ENCODE data around the gene RAPGEF4.

RAPGEF4 gene

DNA sequence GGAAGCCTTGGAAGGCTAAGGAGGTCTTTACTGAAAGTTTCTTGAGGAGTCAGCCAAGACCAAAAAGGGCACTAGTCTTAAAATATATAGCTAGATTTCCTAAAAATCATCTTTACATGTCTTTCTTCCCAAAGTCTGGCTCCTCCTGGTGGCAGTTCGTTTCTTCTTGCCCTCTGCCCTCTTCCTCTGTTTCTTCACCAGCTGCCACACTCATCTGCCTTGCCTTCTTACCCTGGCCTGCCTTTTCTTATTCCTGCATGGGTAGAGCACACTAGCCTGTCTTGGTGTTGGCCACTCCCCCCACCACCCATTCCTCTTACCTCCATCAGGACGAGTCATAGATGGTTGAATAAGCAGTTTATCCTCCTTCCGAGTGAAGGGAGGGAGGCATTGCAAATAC, 129.8 kb downstream of the RAPGEF4 start:
- no peak for DNase-seq

DNA sequence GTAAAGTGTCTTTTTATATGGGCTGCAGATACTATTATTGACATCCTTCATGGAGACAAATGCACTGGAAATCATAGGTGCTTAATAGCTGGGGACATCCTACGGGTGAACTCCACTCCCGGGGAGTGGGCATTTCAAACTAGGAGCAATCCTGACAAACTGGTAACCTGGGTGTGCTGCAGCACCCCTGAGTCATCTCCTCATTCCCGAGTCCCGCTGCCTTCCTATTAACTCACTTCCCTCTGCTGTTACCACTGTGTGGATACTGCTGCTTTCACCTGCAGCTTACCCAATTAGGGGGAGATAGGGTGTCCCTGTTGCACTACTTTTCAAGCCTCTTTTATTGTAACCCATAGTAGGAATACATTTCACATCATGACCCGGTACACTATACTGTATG, 134.2 kb downstream of the RAPGEF4 start:
- no peak for DNase-seq

DNA sequence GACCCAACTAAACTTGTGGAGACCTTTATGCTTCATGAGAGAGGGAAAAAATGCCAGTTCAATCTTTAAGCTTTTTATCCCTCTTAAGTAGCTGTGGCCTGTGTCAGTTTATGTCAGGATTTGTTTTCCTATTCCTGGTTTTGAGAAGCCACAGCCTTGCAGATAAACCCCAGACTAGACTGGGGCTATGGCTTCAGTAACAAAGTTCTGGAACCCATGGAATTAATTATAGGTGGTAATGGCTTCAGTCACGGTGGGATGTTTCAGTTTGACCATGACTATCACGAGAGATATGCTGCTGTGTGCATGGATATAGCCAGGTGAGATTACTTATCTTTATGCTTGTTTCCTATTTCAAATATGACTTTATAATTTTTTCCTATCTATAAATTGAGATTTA, 134.8 kb downstream of the RAPGEF4 start:
- DNase-seq, result no peak

DNA sequence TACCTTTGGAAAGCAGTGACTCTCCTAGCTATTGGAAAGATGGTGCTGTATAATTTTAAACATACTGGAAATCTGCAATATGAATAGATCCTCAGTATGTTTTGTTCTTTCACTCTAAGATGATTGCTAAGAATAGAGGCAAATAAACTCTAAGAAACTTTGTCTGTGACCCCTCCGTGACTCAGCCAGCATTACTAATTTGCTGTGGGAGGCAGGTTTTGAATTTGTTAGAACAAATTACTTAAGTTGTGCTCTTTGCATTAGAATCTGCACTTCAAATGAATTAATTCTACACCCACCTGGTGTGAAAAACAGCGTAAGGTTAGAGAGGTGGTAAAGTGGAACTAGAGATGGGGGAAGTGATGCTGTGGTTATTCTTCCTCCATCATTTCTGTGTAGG, 142.2 kb downstream of the RAPGEF4 start:
- DNase-seq, result no peak

DNA sequence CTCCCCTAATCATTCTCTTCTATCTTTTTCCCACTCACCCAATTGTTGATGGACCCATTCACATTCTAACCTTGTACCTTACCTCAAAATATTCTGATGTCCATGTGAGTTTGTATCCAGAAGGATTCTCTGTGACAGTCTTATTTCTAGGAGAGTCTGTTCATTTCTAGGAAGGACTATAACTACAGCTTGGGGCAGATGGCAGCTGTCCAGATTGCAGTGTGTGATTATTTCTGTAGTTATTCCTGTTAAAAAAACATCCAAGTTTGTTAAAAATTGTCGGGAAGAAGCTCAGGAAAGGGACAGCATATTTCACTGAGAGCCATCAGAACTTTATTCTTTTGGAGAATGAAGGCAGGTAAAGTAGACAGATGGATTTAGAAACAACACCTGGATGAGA, 142.6 kb downstream of the RAPGEF4 start:
- DNase-seq, result no peak

DNA sequence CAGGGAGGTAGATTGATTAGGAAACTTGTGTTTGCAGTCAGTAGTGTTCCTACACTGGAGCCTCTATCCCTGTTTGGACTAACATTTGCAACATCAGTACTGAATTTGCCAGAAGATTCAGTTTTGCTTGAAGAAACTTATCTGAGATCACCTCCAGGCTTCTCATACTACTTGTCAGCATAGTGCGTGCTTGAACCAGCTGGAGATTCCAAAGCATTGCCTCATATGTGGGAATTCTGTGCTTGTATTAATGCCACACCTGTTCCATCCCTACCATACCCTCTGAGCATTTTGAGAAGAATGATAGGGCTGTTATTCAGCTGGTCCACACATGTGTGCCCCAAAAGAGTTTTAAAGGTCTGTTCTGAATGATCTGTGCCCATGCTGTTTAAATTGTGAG, 148.7 kb downstream of the RAPGEF4 start:
- no peak for DNase-seq

DNA sequence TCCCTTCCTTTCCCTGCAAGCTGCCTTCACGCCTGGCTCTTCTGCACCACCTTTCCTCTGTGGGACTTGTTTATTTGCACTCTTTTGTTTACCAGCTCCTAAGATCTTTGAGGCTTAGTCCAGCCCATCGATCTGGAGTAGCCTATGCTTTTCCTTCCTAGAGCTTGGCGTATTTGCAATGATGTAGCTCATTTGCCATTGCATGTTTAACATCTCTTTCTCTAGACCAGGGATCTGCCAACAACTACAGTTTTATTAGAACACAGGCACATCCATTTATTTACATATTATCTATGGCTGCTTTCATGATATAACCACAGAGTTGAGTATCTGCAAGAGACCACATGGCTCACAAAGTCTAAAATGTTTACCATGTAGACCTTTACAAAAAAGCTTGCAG, 150.4 kb downstream of the RAPGEF4 start:
- DNase-seq, result no peak

DNA sequence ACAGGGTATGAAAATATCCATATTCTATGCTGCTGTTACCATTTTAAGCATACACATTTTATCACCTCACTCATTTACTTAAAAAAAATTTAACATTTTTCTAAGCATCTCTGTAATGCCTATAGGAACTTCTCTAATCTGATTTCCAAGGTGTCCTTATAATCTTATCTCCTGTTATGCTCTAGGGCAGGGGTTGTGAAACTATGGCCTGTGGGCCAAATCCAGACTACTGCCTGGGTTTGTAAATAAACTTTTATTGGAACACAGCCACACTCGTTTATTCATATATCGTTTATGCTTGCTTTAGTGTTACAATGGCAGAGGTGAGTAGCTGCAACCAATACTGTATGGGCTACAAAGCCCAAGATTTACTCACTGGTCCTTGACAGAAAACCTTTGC, 151.6 kb downstream of the RAPGEF4 start:
- DNase-seq, result no peak

DNA sequence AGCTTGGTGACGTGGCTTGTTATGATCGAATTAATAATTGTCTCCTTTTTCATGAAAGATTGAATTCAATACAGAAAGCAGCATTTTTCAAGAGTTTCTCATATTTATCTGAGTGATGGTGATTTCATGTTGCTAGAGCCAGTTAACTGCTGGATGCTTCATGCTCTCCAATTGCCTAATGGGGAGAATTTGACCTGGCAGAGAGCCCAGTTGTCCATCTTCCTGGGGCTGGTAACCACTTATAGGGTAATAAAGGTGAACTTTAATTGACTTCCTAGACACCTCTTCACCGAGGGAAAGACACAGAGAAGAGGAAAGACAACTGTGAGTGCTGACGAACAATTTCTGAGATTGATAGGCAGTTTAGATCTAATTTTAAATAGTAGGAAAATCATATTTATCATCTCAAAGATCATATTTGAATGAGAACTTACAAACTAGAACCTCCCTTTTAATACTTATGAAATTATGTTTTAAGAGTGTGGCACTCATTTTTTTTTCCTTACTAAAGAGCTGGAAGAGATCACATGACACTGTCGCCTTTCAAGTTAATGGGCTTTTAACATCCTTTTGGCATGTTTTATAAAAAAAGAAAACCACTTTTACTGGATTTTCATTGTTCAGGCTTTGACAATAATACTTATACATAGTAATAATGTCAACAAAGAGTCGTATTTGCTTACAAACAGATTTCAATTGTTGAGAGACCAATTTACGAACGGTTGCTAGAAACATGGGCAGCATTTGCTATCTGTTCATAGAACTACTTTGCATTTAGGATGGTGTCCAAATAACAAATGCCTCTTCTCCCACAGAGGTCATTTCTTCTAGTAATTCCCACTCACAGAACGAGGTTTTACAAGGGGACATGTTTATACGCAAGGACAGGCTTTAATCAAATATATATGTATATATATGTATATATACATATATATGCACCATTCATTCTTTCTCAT, 153.3 kb downstream of the RAPGEF4 start:
- DNase-seq, result no peak

DNA sequence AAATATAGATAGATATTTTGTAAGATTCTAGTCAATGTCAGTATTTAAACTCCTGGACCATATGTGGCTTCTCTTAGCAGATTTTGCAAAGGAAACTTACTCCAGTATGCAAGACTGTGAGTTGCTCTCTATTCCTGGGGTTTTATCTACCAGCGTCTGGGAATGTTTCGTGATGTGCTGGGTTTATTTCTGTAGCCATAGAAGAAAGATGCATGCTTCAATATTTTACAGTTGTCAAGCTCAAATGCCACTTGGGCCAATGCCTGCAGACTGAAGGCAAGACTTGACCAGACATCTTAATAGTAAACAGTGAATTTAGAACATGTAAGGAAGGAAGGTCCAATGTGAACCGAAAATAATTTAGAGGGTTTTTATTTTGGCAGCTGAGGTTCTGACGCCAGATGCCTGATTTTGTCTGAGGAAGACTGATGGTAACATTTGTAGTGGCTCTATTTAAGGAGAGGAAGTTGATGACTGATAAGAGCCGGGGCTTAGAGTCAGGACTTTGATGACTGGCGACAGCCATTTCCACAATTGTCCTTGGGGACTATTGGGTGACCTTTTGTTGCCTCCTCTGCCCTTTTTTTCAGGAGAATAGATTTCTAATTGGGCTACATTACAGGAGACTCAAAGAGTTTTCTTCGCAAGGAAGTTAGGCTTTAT, 154.3 kb downstream of the RAPGEF4 start:
- DNase-seq, result no peak

DNA sequence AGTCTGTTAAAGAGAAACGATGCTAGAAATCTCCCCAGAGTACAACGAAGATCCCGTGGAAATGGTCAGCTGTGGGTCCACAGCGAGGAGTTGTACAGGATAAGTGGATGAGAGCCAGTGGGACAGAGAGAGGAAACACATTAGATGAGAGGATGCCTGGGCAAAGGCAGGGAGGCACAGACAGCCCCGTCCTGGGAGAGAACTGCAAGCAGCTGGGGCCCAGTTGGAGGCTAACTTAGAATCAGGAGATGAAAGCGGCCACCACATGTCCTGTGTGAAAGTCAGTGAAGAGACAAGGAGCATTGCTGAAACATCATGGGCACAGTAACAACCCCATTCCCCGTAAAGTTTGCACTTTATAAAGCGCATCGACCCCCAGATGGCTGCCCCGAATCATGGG, 157.5 kb downstream of the RAPGEF4 start:
- no peak for DNase-seq

DNA sequence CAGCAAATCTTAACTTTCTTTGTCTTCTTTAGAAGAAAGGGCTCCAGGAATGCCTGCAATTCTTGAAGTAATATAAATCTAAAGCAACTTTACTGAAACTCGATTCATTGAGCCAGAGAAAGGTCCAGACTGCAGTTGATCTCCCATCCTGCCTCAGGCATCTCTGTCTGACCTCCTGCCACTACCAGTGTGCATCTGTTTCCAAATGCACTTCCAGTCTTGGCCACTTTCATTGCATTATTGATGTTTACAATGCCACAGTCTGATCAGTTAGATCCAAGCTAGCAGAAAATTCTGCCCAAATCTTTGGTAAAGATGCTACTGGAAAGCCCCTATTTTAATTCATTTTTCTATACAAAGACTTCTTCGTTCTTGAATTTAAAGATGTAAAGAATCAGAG, 158.0 kb downstream of the RAPGEF4 start:
- no peak for DNase-seq

DNA sequence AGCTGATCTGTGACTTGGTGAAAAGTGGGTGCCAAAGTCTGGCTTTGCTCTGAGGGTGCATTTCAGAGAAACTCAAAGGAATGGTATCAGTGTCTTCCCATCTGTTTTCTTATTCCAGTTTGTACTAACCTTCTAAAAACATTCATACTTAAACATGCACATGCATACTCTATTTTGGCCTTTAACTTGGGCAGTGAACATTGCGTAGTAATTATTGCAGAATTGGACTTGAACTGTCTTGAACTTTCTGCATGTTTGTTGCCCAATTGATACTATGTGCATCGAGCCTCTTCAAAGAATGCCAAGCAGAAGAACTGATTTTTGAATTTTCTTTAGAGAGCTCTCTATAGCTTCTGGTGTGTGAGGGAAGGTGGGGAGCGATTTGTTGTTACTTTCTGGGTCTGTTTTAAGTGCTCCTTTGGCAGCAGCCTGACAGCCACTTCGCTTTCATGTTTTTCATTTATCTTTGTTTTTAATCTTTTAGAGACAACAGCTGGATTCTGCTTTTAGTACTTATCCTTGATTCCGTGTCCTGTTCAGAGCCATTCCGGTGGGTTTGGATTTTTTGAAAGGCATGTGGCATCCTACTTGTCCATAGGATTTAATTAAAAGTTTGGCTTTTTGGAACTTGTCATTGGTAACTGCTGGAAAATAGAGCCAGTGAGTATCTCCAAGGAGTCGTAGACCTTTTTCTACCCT, 159.2 kb downstream of the RAPGEF4 start:
- no peak for DNase-seq

DNA sequence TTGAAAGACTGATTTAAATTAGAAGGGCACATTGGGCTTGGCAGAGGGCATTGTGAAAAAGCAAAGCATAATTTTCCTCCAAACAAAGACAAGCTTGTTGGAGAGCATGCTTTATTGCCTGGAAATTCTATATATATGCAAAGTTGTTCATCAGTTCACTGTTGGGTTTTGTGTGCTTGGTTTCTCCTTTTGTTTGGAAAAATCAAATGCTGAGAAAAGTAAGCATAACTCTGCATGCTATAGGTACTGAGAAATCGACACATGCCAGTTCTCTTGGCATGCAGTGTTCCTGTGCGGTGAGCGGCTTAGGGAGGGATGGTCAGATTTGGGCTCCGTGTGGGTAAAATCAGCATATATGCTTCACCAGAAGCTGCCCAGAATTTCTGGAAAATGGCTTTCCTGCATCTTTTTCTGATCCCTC, 161.0 kb downstream of the RAPGEF4 start:
- no peak for DNase-seq

DNA sequence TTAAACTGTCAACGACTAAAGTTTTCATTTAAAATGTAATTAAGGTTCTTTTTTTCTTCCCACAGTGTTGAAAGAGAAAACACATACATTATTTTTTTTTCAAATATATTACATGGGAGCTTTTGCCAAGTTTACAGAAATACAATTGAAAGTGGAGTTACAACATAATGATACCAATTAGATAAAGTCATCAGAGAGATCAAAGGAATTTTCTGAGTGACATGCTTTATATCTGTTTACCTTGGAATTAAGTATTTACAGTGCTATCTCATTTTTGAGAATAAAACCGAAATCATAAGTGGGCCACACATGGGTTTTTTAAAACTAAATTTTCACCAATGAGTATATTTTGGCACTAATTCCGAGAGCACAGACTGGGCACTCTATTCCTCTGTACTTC, 165.2 kb downstream of the RAPGEF4 start:
- DNase-seq, result no peak

DNA sequence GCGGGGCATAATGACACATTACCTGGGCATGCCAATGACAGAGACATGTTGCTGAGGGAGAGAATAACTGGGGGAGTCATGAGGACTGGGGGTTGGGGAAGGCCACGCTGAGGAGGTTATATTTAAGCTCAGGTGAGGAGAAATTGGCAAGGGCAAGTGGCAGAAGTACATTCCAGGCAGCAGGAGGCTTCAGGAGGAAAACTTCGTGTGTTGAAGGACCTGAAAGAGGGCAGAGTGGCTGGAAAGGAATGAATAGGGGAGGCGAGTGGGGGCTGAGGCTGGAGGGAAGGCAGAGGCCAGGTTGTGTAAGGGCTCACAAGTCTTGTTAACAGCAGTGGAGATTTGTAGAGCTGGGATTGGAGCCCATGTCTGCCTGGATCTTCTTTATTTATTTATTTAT, 166.3 kb downstream of the RAPGEF4 start:
- DNase-seq, result no peak

DNA sequence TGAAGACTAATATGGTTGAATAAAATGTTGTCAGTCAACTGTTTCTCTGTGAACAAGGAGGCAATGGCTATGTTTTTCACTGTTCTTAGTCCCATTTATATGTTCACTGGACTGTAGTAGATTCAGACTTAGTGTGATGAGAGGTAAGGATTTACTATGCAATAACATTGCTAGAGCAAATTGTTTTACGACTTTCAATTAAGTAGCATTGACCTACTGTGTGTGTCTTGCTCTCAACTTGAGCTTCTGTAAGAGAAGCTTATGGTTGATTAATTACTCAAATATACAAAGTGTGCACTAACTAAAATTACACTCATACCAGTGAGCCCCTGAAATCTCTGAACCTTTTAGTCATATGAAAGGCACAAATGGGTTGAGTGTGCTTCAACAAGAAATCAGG, 168.6 kb downstream of the RAPGEF4 start:
- DNase-seq, result no peak

DNA sequence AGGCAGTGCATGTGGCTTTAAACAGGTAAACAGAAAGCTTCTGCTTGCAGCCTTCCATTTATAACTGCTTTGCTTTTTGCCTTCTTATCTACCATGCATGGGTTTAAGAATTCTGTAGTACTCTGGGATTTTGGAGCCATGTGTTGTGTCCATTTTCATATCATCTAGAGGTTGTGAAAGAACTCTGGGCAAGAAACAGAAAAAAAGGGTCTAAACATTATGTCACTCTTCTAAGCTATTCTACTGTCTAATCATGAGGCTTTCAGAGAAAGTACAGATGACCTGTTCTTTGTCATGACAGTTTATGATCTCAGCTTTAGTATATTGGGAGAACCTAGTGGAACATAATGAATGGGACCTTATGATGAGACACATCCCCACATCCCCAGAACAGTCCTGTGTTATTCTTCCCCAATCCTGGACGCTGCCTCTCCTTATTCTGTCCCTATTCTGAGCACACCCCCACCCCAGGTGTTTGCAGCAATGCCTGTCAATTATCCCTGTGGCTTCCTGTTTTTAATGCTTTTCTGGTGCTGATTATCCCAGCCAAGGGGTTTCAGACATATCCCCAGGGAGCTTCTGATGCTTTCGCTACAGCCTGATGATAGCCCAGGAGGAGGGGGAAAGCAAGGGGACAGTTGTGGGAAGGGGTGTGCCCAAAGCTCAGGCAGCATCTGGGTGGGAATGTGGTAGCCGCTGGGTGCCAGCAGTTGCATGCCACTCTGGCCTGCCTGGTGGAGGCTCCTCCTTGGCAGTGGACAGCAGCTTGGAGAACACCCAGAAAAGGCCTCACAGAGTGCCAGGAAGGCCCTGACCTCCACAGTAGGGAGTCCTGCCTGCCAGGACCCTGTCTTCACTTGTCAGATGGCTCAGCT, 170.5 kb downstream of the RAPGEF4 start:
- DNase-seq, result no peak

DNA sequence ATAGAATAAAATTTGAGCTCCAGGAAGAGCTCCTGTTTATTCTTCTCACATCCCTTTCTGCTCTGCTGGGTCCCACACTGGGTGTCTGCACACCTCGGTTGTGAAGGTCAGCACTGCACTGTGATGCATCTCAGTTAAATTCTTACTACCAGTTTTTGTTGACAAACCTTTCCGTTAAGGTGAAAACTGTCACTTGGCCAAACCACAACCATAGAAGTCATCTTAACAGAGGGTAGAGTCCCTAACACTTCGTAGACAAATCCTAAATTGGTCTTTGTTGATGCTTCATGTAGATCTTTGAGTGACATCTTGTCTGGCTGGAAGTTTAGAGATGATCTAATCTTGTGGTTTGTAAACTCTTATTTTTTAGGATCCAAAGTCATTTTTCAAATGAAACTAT, 172.6 kb downstream of the RAPGEF4 start:
- DNase-seq, result no peak

DNA sequence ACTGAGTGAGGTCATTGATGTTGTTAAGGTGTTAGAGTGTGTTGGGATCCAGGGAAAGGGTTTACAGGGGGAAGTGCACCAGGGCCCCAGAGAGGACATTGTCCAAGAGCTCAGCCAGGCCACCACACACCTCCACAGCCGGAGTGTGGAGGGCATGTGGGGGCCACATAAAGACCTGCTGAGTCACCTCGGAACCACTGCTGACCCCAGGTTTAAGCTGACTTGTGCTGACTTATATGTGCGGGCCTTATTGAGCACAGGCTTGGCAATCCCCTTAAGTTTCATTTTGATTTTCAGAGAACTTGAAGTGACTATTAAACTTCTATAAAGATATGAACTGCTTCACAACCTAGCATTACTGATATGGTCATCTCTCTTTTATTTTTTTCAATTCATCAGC, 173.8 kb downstream of the RAPGEF4 start:
- DNase-seq, result no peak

DNA sequence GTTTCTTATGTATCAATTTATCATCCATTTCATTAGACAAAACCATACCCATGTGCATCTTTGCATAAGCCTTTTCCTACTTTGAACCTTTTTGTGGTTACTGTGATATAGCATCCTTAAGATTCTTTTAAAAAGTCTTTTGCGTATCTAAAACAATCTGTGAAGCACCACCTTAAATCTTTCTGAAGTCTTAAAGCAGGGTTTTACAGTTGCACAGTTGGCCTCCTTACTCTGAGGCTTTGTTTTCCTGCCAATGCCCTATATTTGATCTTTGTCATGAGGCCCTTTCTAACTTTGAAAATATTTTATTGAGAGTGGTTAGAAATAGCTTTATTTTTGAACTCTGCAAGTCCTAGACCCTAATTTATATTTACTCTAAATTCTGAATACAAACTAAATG, 176.6 kb downstream of the RAPGEF4 start:
- DNase-seq, result no peak

DNA sequence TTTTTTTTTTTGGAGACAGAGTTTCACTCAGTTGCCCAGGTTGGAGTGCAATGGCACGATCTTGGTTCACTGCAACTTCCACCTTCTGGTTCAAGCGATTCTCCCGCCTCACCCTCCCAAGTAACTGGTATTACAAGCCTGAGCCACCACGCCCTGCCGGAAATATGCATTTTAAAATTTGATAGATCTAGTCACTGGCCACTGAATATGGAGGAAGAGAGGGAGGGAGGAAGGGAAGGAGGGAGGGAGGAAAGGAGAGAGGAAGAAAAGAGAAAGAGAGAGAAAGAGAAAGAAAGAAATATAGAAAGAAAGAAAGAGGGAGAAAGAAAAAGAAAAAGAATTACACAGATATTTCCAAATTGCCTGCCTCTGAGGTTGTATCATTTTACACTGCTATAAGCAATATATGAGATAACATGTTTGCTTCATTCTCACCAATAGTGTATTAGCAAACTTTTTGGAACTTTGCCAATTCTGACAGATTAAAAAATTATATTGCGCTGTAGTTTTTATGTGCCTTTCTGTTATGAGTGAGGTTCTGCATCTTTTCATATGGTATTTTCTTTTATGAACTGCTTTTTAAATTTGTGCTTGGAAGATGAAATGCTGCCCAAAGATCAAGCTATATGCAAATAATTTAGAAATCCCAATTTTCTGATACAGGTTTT, 178.8 kb downstream of the RAPGEF4 start:
- no peak for DNase-seq
